Limb (tissue), 2 donors: ENCODE measurements around the gene NR1D2.
A peak's percentile ranks its signal among the peaks of the same experiment; 100 is the strongest.
"Not testable (repeated sequence)": the region's sequence is repeated elsewhere in the genome, so short reads cannot be mapped to it uniquely, and the experiment has no call there.

Experiments
- DNase-seq, 2 donors: peaks; one replicate each; pipeline ENCODE4 v3.0.0-alpha.2; 2016; ENCODE audit errors: extremely low spot score in 2 of 2

Gene NR1D2

GRCh38 chr3:23944861-23945662, at the start of gene NR1D2:
Gene NR1D2, plus strand, starts transcription at chr3:23945286. Its CDS starts 293 bp downstream, at chr3:23945579.
- peak; percentile 81 to 90 for DNase-seq

- no peak for DNase-seq
These were observed 44.3 kb upstream of the NR1D2 start for GRCh38 chr3:23900744-23901143.

DNA sequence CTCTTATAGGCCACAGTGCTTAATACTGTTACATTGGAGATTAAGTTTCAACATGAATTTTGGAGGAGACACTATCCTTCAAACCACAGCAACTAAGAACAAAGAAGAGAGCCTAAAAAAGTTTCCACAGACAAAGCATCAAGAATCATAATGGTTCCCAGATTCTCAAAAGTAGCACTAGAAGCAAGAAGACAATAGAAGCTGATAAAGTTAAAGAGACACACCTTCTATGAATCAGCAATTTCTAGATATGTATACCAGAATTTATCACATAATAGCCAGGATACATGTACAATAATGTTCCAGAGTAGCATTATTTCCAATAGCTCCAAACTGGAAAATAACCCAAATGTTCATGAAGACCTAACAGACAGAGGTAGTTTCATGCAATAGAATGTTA, 40.5 kb upstream of the NR1D2 start:
- no peak for DNase-seq

DNA sequence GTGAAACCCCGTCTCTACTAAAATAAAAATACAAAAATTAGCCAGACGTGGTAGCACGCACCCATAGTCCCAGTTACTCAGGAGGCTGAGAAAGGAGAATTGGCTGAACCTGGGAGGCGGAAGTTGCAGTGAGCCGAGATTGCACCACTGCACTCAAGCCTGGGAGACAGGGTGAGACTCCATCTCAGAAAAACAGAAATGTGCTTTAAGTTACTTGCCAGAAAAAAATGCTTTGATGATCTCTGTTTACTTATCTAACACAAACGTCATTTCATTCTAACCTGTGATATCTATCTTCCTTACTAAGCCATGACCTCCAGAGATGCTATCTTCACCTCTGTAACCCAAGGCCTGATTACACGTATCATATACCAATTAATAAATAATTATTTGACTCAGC, 35.7 kb upstream of the NR1D2 start:
- no peak for DNase-seq

GRCh38 chr3:23911397-23911796, 33.7 kb upstream of the NR1D2 start:
- DNase-seq: no peak

DNA sequence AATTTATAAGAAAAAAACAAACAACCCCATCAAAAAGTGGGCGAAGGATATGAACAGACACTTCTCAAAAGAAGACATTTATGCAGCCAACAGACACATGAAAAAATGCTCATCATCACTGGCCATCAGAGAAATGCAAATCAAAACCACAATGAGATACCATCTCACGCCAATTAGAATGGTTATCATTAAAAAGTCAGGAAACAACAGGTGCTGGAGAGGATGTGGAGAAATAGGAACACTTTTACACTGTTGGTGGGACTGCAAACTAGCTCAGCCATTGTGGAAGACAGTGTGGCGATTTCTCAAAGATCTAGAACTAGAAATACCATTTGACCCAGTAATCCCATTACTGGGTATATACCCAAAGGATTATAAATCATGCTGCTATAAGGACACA, 32.8 kb upstream of the NR1D2 start:
- not testable (repeated sequence) for DNase-seq

- DNase-seq: no peak
These were observed 31.9 kb upstream of the NR1D2 start for GRCh38 chr3:23913182-23913581.

- no peak for DNase-seq
These were observed 31.0 kb upstream of the NR1D2 start for GRCh38 chr3:23913873-23914743.

DNA sequence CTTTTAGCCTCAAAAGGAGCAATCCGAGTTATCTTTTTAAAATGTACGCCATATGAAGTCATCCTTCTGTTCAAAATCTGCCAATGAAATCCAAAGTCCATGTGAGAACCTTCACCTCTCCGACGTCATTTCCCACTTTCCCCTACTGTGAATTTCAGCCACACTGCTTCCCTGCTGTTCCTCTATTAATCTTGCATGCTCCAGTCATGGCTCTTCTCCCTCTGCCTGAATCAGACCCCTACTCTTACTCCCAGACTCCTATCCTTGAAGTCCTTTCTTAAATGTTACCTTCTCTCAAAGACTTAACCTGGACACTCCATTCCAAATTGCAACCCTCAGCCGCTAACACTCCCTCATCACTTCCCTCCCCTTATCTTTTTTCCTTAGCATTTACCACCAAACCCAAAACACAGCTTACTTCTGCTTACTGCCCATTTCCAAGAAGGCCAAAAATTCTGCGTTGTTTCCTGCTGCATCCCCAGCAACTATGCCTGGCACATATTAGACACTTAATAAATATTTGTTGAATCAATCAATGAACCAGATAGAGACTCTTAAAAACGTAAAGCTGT, 29.5 kb upstream of the NR1D2 start:
- DNase-seq: no peak

GRCh38 chr3:23916152-23916885, 28.8 kb upstream of the NR1D2 start:
- no peak for DNase-seq

DNA sequence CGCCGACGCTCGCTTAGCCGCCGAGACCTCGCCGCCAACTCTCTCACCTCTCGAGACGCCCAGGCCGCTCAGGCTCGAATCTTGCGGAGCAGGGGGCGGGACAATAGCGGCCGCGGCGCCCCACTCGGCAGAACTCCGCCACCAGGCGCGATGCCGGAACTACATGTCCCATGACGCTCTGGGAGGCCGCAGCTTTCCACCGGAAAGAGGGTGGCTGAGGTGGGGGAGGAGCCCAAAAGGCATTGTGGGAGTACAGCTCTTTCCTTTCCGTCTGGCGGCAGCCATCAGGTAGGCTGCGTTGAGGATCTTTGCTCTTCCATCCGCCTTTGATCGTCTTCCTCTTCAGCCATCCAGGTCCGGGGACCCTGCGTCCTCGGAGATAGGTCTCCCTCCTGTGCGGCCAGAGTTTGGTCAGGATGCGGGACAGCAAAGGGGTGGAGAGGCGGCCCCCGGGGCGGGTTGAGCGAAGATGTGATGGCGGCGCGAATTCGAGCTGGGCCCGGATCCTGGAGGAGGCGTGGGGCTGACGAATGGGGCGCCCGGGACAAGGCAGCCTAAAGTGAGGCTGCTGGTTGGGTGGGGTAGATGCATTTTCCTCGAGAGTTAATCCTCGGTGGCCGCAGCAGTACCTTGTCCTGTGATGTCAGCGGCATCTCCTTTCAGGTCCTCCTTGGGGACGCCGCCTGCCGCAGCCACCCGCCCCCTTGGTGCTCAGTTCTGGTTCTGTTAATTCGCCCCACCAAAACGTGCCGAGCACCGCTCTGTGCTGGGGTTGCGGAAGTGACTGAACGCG, 28.0 kb upstream of the NR1D2 start, which contains the start of the genes NKIRAS1 and RPL15:
NKIRAS1 (minus strand) TSS at position 105 of the 793 bp plus-strand sequence. CDS start 6,086 bp downstream, outside the sequence.
RPL15 (plus strand) TSS at position 247 of the 793 bp plus-strand sequence. CDS start 728 bp downstream, outside the sequence.
- peak; percentile 97 to 98 for DNase-seq

DNA sequence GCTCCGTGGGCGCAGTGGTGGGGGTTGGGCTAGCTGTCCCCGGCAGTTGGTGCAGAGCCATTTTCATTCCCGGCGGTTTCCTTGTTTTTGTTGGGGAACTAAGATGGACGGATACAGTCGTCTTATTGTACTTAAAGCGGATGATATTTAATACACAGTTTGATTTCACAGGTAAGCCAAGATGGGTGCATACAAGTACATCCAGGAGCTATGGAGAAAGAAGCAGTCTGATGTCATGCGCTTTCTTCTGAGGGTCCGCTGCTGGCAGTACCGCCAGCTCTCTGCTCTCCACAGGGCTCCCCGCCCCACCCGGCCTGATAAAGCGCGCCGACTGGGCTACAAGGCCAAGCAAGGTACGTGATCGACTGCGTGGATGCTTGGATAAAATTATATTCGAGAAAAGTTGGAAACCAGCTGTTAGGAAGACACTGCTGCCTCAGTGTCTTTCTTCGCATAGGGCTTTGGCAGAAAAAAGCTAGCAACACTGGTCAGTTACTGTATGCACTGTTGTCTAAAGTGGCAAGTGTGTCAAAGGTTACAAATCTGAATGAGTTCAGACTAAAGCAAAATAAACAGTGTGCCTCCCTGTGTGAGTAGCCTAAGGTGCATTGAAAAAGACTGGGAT, 27.3 kb upstream of the NR1D2 start:
- not testable (repeated sequence) for DNase-seq

DNA sequence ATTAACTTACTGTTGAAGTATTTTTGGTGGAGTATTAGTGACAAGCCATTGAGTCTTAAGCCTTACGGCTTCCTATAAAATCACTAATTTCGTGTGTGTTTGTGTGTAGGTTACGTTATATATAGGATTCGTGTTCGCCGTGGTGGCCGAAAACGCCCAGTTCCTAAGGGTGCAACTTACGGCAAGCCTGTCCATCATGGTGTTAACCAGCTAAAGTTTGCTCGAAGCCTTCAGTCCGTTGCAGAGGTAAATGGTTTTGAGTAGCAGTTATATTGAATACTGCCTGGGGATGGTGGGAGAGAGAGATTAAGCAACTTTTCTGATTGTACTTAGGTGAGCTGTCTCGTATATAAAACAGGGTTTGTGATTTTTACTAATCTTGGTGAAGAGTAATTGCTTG, 26.8 kb upstream of the NR1D2 start:
- DNase-seq: not testable (repeated sequence)

GRCh38 chr3:23919628-23920027, 25.5 kb upstream of the NR1D2 start:
- DNase-seq: no peak

DNA sequence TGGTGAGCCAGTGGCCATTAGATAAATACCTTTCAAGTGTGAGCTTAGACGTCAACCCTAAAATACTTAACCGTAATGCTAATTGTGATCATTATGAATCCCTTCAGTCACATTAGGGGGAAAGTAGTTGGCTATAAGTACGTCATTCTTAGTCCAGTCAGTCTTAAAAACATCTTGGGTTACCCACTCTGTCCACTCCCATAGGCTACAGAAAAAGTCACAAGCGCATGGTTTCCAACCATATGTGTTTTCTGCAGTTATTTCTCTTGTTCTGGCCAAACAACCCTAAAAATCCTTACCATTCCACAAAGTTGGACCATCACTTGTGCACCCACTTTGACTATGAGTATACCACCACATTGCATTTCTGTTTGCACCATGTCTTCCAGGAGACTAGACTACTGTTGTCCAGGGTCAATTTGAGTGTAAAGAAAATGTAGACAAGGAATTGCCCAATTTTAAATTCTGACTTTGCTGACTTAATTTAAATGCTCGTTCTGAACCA, 24.9 kb upstream of the NR1D2 start:
- no peak for DNase-seq

GRCh38 chr3:23921052-23921511, 24.0 kb upstream of the NR1D2 start:
- DNase-seq: no peak

DNA sequence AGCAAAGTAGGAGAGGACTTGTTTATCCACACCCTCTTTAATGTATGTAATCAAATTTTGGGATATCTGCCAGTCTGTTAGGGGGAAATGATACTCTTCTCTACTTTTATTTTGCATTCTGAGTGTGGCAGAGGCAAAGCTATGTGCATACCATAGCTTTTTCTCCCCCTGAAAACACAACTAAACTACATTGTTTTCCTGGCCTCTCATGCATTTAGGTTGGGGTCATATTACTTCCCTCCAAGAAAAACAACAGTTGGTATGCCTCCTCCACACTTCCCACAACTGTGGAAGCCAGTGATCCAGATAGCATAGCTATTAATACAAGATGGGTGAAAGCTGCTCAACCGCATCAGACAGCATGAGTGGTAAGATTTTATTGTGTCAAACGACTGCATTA, 21.3 kb upstream of the NR1D2 start:
- DNase-seq: no peak

DNA sequence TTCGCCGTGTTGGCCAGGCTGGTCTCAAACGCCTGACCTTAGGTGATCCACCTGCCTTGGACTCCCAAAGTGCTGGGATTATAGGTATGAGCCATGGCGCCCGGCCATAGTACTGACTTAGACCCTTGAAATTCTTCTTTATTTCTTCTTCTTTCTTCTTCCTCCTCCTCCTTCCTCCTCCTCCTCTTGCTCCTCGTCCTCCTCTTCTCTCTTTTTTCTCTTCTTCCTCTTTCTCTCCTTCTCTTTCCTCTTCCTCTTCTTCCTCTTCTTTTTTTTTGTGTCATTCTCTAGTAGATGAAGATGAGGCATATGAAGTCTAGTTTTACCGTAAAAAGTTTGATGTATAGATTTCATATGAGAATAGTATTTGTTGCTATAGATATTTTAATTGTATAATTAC, 18.8 kb upstream of the NR1D2 start:
- no peak for DNase-seq

DNA sequence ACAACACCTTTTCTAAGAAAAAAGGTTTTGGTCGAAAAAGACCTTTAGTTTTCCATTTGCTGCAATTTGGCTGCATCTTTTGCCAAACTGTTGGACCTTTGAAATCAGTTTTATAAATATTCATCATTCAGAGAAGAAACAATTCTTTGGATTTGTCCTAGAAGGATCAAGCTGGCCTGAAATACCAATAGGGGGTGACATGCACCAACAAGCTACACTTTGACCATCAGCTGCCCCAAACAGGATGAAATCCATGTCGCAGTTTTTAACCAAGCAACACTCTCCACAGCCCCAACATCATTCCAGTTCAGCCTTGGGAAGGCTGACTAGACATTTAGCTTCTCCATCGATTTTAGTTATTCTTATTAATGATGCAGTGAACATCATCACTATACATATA, 18.4 kb upstream of the NR1D2 start:
- DNase-seq: no peak

- no peak for DNase-seq
These were observed 16.6 kb upstream of the NR1D2 start for GRCh38 chr3:23928524-23928923.
